Omental fat pad (tissue), 4 donors: ENCODE data around the gene ACAN. TPM values are rescaled to one million over a fixed set of nuclear protein-coding genes. Genes with fewer than 3 reads are reported as not detected.

Experiments
- ATAC-seq: fragments of 150-250 bp; one replicate; pipeline ENCODE4 v1.9.1; 2016; ENCODE audit warnings: mild to moderate bottlenecking, moderate library complexity; ENCODE audit not compliant: low FRiP score
- DNase-seq: peaks from one replicate; pipeline ENCODE4 v3.0.0-alpha.2; 2019; ENCODE audit warnings: low spot score
- CTCF ChIP-seq, 3 donors: fragments of 450-650 bp; IDR thresholded peaks; one replicate each; pipeline ENCODE4 v1.5.1; 2016 to 2017; ENCODE audit warnings: antibody characterized with exemption in 3 of 3, mild to moderate bottlenecking in 3 of 3, moderate library complexity in 2 of 3
- total RNA-seq, 4 donors: library from RNA; depleted of rRNA; stranded (reverse); fragments of >200 nt; gene quantifications; one replicate each; pipeline ENCODE4 v1.1.0, GENCODE V29; 2016

The ACAN gene
- total RNA-seq, 4 donors from 2014 or later = 0.06 to 0.12 TPM; not detected in 2

GRCh38 chr15:88805031-88805780 lies 2.0 kb downstream of the ACAN start:
- DNase-seq (no peak), ATAC-seq (no peak)
- no peak for TF ChIP-seq CTCF (IDR thresholded peaks at IDR 0.05)

DNA sequence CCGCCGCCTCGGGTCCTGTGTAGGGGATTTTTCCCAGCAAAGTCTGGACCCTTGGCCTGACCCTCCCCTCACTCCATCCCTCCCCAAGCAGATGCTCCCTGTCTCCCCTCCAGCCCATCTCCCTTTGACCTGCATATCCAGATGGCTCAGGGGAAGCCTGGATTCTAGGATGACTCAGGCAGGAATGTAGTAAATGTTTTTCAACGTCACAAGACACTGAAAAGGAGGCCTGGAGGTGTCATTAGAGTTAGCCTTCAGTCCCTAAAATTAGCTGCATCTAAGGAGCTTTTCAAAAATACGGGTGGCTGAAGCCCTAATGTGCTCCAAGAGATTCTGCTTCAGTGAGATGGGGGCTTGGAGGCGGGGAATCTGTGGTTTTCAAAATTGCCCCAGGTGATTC lies 7.2 kb downstream of the ACAN start:
- ATAC-seq (no peak), DNase-seq (no peak)
- TF ChIP-seq CTCF (IDR thresholded peaks at IDR 0.05) = no peak

DNA sequence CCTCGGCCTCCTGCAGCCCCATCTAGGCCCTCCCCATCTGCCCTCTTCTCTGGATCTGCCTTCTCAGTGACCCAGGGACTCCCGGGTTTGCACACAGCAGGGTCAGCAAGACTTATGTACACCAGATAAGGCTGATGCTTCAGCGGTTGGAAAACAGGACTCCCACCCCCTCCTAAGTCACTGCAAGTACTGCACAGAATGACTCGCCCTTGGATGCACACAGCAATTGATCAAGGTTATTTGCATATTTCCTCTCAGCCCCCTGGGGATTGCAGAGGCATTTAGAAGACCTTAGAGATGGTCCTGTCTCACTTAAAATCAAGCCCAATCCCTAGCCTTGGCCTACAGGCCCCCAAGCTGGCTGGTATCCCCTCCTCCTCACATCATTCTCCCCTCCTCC lies 8.9 kb downstream of the ACAN start:
- no peak for ATAC-seq
- TF ChIP-seq CTCF (IDR thresholded peaks at IDR 0.05) = no peak
- no peak for DNase-seq

- no peak for TF ChIP-seq CTCF (IDR thresholded peaks at IDR 0.05)
- DNase-seq = no peak
- no peak for ATAC-seq
These were observed 10.7 kb downstream of the ACAN start for GRCh38 chr15:88813960-88814359.

- no peak for ATAC-seq
These were observed 11.2 kb downstream of the ACAN start for GRCh38 chr15:88814393-88814792.

DNA sequence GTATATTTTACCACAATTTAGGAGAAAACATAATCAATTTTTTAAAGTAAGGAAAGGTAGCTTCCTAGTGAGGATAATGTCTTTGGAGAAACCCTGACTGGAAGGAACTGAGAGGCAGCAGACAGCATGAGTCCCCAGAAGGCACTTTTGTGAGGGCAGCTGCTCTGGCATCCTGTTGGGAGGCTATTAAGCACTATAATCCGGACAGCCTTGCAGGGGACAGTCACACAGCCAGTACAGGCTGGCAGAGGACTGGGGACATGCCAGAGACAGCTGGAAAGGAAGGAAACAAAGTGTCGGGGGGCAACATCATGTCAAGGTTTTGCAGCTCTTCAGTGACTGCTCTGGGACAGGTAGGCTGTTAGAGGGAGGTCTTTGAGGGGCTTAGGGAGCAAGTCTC lies 15.7 kb downstream of the ACAN start:
- no peak for ATAC-seq
- no peak for TF ChIP-seq CTCF (IDR thresholded peaks at IDR 0.05)
- no peak for DNase-seq

More at GRCh38 chr15:88814393-88814792, 11.2 kb downstream of the ACAN start:
- TF ChIP-seq CTCF (IDR thresholded peaks at IDR 0.05) = no peak
- no peak for DNase-seq

GRCh38 chr15:88821993-88822392 lies 18.8 kb downstream of the ACAN start:
- ATAC-seq (no peak), DNase-seq (no peak)
- TF ChIP-seq CTCF (IDR thresholded peaks at IDR 0.05) = no peak
